NAMALWA (cell line): Measurements from ENCODE around the gene C1RL.
A peak's percentile ranks its signal among the peaks of the same experiment; 100 is the strongest.

ENCODE experiments used
- DNase-seq: peaks from one replicate; pipeline ENCODE4 v3.0.0-alpha.2; 2015; ENCODE audit warnings: low spot score

C1RL gene, protein sequence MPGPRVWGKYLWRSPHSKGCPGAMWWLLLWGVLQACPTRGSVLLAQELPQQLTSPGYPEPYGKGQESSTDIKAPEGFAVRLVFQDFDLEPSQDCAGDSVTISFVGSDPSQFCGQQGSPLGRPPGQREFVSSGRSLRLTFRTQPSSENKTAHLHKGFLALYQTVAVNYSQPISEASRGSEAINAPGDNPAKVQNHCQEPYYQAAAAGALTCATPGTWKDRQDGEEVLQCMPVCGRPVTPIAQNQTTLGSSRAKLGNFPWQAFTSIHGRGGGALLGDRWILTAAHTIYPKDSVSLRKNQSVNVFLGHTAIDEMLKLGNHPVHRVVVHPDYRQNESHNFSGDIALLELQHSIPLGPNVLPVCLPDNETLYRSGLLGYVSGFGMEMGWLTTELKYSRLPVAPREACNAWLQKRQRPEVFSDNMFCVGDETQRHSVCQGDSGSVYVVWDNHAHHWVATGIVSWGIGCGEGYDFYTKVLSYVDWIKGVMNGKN

DNA sequence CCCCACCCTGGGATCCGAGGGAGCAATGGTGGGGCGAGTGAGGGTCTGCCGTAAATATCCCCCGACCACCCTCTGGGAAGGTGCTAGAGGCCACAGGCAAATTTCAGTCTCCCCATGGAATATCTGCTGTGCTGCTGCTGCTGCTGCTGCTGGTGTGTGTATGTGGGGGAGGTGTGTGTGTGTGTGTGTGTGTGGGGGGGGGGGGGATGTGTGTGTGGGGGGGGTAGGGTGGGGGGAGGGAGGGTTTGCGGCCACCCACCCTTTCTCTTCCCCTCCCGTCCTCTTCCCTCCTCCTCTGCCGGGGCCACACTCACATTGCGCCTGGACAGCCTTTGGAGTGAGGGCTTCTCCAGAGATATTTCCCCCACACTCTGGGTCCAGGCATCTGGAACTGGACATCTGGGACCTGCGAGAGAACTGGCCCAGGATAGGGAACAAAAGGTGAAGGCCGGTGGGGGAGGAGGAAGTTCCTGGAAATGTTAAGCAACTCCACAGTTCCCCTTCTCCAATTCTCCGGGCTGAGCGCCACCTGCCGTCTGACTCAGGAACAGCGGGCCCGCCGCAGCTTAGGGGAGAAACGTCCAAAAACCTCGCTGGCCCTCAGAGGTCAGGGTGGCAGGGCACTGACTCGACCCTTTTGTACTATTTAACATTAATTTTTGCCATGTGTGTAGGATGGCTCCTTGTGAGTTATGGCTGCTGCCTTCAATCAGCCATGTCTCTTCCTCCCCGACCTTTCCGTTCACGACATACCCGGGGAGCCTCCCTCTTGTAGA is at the start of gene C1RL:
Gene C1RL, minus strand, starts transcription at position 419 of the 776 bp plus-strand sequence. Its CDS starts 34 bp downstream, at position 385.
- peak; percentile 76 for DNase-seq

DNA sequence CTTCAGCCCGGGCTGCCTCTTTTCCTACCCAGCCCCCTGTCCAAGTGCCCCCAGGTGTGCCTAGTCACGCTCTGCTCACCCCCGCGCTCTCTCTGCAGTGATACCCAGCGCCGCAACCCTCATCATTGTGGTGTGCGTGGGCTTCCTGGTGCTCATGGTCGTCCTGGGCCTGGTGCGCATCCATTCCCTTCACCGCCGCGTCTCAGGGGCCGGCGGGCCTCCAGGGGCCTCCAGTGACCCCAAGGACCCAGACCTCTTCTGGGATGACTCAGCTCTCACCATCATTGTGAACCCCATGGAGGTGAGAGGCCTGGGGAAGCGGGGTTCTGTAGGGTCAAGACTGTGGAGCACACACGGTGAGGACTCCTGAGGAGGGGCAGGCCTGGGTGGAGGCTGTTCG is 48.4 kb upstream of the C1RL start:
- DNase-seq, result no peak

DNA sequence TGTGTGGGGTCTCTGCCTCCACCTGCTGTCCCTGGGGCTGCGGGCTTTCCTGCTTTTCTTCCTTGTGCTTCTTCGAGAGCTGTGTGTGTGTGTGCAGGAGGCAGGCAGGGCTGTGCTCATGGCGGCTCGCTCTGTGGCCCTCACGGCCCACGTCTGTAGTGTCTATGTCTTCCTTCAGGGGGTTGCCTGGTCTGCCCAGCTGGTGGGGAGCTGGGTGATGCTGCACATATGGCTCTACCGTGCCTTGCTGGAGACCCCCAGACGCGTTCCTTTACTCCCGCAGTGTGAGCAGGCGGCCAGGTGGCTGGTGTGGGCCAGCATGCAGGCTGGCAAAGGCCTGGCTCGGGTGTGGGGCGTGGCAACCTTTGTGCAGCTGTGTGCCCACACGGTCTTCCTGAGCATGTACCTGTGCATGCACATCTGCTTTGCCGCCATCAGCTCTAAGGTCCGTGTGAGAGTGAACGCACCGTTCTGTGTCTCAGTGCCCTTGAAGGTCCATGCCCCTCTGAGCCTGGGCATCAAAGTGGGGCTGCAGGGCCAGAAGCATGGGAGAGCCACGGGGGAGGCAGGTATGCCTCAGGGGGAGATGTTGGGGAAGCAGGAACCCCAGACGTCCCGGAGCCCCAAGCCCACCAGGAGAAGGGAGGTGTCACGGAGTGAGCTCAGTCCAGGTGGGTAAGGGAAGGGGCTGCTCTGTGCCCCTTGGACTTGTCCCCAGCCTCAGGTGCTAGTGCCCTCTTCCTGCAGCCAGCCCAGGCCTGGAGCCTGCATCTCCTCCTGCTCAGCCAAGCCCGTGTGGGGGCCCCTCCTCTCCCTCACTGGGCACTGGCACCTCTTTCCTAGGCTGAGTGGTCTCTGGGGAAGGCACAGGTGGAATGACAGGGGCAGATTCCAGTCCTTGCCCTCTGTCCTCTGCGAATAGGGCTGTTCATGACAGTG is 47.5 kb upstream of the C1RL start:
- no peak for DNase-seq

DNA sequence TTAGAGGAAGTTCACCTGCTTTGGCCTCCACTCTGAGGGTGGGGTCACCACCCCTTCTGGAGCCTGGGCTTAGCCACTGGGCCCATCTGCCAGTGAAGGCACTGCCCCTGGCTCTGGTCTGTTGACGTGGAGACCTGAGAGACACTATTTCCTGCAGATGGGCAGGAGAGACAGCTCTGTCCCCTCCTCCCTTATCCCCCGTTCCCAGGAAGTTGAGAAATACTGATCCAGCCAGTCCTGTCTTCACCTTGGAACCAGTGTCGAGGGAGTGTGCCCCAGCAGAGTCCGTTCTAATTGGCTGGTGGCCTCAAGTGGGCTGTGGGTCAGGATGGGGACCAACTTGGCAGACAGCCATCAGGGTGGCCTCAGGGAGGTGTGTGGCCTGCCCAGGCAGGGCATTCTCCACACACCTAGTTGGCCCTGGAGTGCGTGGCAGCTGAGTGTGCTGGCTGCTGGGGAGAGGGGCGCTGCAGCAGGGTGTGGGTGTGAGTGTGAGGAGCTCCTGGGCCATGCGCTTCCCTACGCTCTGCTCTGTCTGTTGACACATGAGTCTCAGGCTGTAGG is 46.5 kb upstream of the C1RL start:
- no peak for DNase-seq

DNA sequence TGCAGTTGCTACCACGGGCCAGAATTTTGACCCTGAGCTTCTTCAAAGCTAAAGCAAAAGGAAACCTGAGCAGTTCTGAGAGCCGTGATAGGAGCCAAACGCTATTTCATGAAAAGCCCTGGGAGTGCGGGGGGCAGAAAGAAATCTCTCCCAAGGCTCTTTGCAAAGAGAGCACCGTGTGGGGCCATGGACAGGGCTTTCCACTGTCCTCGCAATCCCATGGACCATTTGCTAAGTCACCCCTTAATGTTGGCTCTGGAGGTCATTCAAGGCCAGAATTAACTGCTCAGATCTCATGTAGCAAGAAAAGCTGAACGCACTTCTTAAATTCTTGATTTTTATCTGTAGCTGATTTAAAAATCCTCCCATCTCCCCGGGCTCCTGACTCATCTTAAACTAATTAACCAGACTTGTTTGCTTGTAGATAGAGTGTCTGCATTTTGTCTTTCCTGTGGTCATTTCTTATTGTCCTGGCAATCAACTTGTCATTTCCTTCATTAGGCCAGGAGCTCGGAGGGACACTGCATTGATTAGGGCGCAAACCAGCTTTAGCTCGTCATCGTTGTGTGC is 46.0 kb upstream of the C1RL start:
- DNase-seq, result no peak

DNA sequence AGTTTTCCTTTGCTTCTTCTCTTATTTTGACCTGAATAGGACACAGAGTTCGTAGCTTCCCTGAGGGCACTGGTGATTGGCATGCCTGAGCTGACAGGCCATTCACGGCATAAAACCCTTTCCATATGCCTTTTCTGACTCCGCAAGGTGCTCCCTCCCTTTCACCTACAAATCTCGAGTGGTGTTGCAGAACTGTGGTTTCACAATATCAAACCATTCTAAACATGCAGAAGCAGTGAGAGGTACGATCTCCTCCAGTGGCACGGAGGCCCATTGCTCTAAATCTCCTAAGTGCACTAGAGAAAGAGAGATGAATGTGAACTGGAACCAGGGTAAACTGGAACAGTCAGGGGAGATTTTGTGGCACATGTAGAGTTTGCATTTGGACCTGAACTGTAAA is 45.0 kb upstream of the C1RL start:
- DNase-seq, result no peak

DNA sequence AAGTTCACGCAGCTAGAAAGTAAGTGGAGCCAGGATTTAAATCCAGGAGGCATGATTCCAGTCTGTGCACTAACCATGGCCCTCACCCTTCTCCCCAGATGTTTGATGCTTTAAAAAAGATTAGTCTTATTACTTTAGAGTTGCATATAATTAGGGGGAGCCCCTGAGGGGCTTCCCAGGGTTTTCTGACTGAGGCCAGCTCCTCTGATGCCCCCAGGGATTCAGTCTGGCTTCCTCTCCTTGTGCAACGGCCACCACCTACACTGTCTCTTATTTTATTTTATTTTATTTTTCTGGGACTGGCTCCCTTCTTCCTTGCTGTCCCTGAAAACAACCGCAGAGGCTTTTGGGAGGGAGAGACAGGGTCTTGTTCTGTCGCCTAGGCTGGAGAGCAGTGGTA is 43.8 kb upstream of the C1RL start:
- no peak for DNase-seq

DNA sequence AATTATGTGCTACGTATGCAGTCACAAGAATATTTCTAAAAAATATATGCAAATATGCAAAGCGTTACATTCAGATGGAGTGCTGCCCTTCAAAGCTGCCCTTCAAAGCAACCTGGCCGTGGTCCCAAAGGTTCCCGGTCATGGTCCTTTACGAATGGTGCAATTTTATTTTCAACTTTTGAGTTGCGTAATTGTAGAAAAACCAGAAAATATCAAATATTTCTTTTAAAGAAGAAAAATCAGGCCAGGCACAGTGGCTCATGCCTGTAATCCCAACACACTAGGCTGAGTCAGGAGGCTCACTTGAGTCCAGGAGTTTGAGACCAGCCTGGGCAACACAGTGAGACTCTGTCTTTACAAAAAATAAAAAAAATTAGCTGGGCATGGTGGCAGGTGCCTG is 42.5 kb upstream of the C1RL start:
- no peak for DNase-seq

DNA sequence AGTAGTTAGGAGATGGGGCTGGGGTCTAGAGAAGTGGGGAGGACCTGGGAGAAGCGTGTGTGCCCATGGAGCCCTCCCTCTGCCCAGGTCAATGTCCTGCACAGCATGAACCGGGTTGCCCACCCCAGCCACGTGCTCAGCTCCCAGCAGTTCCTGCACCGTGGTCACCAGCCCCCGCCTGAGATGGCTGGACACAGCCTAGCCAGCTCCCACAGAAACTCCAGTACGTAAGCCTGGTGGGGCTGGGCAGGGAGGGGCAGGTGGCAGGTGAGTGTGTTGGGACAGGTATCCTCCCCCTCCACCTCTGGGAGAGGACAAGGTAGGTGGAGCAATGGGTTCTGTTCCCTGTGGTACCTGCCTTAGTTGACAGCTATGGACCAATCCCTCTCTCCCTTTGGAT is 41.8 kb upstream of the C1RL start:
- DNase-seq, result no peak

DNA sequence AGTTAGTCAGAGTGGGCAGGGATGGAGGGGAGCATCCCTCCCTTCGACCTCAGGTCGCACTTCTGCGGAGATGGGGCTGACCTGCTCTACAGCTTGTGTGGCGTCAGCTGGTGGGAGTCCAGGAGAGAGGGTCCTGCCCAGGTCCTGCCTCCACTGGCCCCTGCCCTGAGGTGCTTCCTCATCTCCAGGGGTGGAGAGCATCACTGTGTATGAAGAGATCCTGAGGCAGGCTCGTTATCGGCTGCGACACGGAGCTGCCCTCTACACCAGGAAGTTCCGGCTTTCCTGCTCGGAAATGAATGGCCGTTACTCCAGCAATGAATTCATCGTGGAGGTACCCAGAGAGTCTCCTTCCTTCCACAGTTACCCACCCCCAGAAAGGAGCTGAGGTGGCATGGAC is 41.3 kb upstream of the C1RL start:
- DNase-seq, result no peak

DNA sequence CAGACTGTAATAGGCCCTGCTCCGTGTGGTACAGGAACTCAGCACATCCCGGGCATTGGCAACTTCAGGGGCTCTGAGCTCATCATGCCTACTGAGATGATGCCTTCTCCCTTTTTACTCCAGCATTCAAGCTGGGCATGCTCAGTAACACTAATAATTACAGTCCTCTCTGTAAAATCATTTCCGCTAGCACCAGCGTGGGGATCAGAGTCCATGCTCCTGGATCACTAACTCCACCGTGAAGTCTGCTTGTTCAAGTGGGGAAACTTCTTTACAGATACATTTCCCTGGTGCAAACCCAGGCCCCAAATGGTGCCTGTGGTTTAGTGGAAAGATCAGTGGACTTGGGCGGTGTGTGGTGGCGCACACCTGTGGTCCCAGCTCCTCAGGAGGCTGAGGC is 37.9 kb upstream of the C1RL start:
- no peak for DNase-seq

DNA sequence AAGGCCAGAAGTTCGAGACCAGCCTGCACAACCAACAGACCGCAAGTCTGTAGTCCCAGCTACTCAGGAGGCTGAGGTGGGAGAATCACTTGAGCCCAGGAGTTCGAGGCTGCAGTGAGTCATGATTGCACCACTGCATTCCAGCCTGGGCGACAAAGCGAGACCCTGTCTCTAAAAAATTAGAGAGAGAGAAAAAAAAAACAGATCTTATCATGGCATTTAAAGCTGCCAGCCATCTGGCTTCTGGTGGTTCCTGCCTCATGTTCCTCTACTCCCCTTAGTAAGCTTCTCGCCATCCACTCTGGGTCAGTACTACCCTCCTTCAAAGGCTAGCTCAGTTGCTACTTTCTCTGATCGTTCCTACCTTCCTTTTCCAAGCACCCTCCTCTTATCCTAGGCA is 37.2 kb upstream of the C1RL start:
- no peak for DNase-seq

DNA sequence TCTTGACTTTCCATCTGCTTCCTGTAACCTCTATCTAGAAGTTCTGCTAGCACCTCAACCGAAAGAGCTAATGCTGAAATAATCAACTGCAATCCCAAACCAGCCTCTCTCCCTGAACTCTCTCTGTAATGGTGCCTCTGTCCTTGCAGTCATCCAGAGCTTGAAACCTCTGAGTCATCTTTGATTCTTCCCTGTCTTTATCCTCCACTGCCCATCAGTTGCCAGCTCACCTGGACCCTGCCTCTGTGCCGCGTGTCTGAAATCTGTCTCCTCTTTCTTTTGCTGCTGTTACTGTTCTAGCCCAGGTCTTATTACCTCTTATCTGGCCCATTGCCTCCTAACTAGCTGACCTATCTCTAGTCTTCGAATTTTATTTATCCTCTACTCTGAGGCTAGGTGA is 36.7 kb upstream of the C1RL start:
- DNase-seq, result no peak

DNA sequence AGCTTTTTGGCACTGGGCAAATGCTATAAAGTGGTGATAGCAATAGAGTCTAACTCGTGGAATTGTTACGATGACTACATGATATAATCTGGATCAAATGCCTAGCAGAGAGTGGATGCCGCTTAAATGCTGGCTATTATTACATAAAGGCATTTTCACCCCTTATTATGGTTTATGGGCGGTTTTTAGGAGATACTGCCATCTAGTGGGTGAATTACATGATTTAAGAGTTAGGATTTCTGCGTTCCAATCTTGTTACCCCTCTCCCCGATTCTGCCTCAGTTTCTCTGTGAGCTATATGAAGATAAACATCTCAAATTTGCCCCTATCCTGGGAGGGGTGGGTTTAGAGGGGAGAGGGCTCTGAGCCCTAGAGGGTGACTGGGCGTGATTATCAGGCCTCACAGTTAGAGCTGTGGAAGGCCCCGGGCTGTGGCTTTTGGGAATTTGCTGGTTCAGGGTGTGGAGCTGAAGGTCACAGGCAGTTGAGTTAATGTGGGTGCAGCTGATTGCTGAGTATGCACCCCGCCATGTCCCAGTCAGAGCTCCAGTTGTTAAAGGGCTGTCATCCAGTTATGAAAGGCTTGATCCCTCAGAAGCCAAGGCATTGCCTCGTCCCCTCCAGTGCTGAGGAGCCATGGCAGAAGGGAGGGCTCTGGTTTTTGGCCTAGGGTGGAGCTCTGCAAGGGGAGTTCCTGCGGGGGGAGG is 35.6 kb upstream of the C1RL start:
- DNase-seq, result peak; percentile 73

DNA sequence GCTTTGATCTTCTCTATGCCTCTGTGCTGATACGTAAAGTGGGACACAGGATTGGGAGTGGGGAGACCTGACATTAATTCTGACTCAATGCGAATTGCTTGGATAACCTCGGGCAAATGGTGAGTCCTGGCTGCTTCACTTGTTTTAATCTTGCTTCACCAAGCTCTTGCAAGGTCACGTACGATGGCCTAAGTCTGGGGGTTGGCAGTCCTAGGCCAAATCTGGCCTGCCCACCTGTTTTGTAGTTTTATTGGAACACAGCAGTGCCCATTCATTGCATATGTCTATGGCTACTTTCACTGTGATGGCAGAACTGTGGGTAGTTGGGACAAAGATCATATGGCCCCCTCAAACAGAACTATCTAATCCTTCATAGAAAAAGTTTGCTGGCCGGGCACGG is 34.5 kb upstream of the C1RL start:
- no peak for DNase-seq

DNA sequence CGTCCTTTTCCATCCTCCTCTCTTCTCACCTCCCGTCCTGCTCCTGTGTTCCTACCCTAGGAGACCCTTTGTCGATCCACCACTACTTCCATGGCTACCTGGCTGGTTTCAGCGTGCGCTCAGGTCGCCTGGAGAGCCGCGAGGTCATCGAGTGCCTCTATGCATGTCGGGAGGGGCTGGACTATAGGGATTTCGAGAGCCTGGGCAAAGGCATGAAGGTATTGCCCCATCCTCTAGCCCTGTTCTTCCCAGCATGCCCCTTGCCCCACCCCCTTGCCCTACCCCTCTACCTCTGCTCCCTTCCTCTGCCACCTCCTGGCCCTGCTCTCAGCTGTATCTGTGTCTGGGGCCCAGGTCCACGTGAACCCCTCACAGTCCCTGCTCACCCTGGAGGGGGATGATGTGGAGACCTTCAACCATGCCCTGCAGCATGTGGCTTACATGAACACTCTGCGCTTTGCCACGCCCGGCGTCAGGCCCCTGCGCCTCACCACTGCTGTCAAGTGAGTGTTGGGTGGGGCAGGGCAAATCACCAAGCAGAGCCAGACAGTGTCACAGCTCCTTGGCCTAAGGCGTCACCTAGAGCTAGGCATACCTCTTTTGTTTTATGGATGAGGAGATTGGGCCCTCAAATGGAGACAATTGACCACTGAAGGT is 33.9 kb upstream of the C1RL start:
- no peak for DNase-seq

DNA sequence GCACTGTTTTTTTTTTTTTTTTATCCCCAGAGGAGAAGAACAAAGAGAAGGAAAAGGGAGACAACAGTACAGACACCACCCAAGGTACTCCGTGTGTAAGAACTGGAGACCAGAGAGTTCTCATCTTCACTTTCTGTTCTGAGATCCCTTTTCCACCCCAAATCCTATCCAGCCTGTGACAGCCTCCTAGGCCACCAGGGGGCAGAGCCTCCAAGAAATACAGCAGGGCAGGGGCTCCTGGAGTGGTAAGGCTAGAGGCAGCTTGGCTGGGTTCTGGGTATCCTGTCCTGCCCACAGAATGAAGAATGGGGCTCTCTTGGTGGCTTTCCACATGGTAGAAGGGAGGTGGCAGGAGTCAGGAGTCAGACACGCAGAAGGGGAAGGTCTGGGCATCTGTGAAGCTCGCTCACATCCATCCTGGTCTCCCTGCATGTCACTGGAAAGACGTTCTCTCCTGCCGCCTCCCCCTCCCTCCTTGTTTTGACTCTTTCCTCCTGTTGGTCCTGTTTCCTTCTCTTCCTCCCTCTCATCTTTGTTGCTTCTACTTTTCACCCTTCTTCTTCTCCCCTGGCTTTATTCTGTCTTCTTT is 33.1 kb upstream of the C1RL start:
- DNase-seq, result peak; percentile 89

DNA sequence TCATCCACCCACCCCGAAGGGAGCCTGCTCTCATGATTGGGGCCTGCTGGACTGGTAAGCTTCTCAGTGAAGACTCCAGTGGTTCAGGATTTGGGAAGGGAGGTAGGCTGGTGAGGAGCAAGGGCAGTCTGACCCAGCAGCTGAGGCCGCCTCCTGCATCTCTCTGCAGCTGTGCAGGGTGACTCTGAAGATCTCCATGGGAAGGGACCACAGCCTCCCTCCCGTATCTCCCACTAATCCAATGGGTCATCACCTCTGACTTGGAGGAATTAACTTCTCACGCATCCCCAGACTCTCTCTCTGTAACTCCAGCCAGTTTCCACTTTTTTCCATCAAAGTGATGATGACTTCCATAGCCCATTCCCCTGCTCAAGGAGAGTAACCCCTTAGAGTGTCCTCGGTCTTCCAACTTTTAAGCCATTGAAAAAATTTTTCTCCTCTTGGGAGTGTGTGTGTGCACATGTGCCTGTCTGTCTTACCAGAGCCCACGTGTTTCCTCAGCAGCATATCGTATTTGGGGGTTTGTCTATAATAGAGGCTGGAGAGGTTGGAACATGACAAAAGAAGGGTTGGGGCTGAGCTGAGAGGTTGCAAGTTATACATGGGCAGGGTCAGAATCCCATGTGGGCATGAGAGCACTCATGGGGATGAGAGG is 32.5 kb upstream of the C1RL start:
- no peak for DNase-seq

DNA sequence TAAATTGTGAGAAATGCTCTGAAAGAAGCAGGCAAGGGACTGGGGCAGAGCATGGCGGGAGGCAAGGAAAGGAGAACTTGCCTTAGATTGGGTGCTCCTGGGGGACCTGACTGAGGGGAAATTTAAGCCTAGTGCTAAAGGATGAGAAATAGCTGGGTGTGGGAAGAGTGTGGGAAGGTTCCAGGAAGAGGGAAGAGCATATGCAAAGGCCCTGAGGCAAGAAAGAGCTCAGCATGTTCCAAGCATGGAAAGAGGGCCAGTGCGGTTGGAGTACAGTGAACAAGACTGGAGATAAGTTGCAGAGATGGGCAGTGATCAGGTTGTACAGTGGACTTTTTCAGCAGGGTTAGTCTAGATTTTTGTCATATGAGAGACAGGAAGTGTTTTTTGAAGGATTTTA is 30.2 kb upstream of the C1RL start:
- no peak for DNase-seq
